Measurements from ENCODE around the gene TSPAN4. TPM values are rescaled to one million over a fixed set of nuclear protein-coding genes. Genes with fewer than 3 reads are reported as not detected.

TSPAN4 gene
- total RNA-seq, 1 experiment from 2014 or later, result 50.3 TPM

- POLR2A ChIA-PET, result no interaction called here
- peaks cover 17 to 31% of the 10 kb centered on the region in 2 experiments for H3K4me1 ChIP-seq (ENCODE audit: control insufficient read depth in 1 of 2, insufficient read depth in 2 of 2, low read length in 2 of 2)
- H2AFZ ChIP-seq (ENCODE audit: low read depth, low read length, poor library complexity, severe bottlenecking), result no peak overlapping the region
- no peak overlapping the region for H3K4me2 ChIP-seq (ENCODE audit: low read length)
- ATAC-seq (no peak), DNase-seq (ENCODE audit: low read depth, low spot score) (no peak)
- H3K9ac ChIP-seq (ENCODE audit: low read length), result no peak overlapping the region
- intact Hi-C loops (cut with micrococcal nuclease), result no loop called here
- no peak overlapping the region for H3K4me3 ChIP-seq (replicated peaks in 1 of 2; ENCODE audit: low read depth in 1 of 2, low read length in 2 of 2)
- H3K36me3 ChIP-seq (ENCODE audit: control insufficient read depth in 1 of 2, insufficient read depth in 2 of 2, low read length in 2 of 2), result no peaks in the 10 kb centered on the region; a peak in 1 of 4 replicates
- no peak for TF ChIP-seq ZFX (IDR thresholded peaks at IDR 0.05)
- TF ChIP-seq EZH2 (IDR thresholded peaks at IDR 0.05), result no peak
- TF ChIP-seq RAD21 (IDR thresholded peaks at IDR 0.05; ENCODE audit: low read depth), result no peak
- TF ChIP-seq, protein P1, sequence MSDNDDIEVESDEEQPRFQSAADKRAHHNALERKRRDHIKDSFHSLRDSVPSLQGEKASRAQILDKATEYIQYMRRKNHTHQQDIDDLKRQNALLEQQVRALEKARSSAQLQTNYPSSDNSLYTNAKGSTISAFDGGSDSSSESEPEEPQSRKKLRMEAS (IDR thresholded peaks at IDR 0.05), result no peak
- no peak for TF ChIP-seq ATF3 (IDR thresholded peaks at IDR 0.05)
- no peak for TF ChIP-seq EZH2phosphoT487 (IDR thresholded peaks at IDR 0.05; ENCODE audit: borderline replicate concordance)
- TF ChIP-seq ZBTB33 (IDR thresholded peaks at IDR 0.05; ENCODE audit: extremely low read depth, insufficient replicate concordance, low read length), result no peak
- TF ChIP-seq YY1 (IDR thresholded peaks at IDR 0.05; ENCODE audit: extremely low read depth, insufficient replicate concordance, low read depth, low read length), result no peak
- H3K79me2 ChIP-seq (ENCODE audit: insufficient read depth, low read length), result peaks cover 7% of the 10 kb centered on the region; the same call in 1 of the 2 replicates
- H4K20me1 ChIP-seq (ENCODE audit: insufficient read depth), result no peaks in the 10 kb centered on the region
- BruUV-seq (replicated peaks), result no TSS peak
- no peak overlapping the region for H3K27ac ChIP-seq (ENCODE audit: low read depth, low read length)
- CTCF ChIA-PET, result interaction anchor here (0.7 to 1.9 kb wide), 2 partner anchors 10 to 202 kb away, joined by 3 to 4 read pairs; no protein-coding TSS in a partner anchor
- H3K9me2 ChIP-seq (ENCODE audit: insufficient read depth), result no peaks in the 10 kb centered on the region
- H3K27me3 ChIP-seq (ENCODE audit: insufficient read depth, low read length), result no peaks in the 10 kb centered on the region
- H3K9me3 ChIP-seq (ENCODE audit: control insufficient read depth in 1 of 2, insufficient read depth in 1 of 2, low read depth in 1 of 2, low read length in 2 of 2), result no peaks in the 10 kb centered on the region
- RAD21 ChIA-PET (ENCODE audit: low non-redundant PET in 1 of 2, low total read pairs in 2 of 2, uncharacterized antibody in 2 of 2, unreplicated experiment in 2 of 2), result interaction anchor here in 1 of 2 experiments (1.1 kb wide), 1 partner anchor 202 kb away, joined by 4 read pairs; no protein-coding TSS in a partner anchor
These were observed 6.6 kb downstream of the TSPAN4 start for GRCh38 chr11:849104-849824.

Measured in HCT116 (cell line).